Activated T-helper 1 cell treated with anti-CD3 and anti-CD28 coated beads, Interleukin-2, amount 50 U/mL, for 16 hours (primary cell): ENCODE measurements around the gene OR6C74.

ENCODE experiments used
- DNase-seq, 2 donors: peaks; one replicate each; pipeline ENCODE4 v3.0.0-alpha.2; 2020; ENCODE audit warnings: low read depth in 1 of 2, low spot score in 1 of 2

Gene OR6C74

GRCh38 chr12:55244309-55244708 is at the start of gene OR6C74:
OR6C74 (plus strand) TSS chr12:55244609; CDS start chr12:55247288, 2,679 bp downstream.
- DNase-seq, result no peak

GRCh38 chr12:55220725-55221124 is 23.7 kb upstream of the OR6C74 start, which contains the start of gene OR10A7:
OR10A7 (plus strand) TSS chr12:55221025; CDS start chr12:55221025, 0 bp downstream.
- DNase-seq, result no peak

GRCh38 chr12:55226523-55226922 is 17.9 kb upstream of the OR6C74 start:
- DNase-seq, result no peak

GRCh38 chr12:55227643-55228042 is 16.8 kb upstream of the OR6C74 start:
- DNase-seq, result no peak

GRCh38 chr12:55246159-55246558 is 1.8 kb downstream of the OR6C74 start:
- no peak for DNase-seq

GRCh38 chr12:55250944-55251343 is 6.5 kb downstream of the OR6C74 start:
- DNase-seq, result no peak

GRCh38 chr12:55253281-55253680 is 8.9 kb downstream of the OR6C74 start:
- no peak for DNase-seq

GRCh38 chr12:55256831-55257230 is 12.4 kb downstream of the OR6C74 start:
- DNase-seq, result no peak

GRCh38 chr12:55258303-55258702 is 13.9 kb downstream of the OR6C74 start:
- DNase-seq, result no peak

GRCh38 chr12:55280991-55281390 is 36.6 kb downstream of the OR6C74 start:
- no peak for DNase-seq

- no peak for DNase-seq
Observed at GRCh38 chr12:55289999-55290398, 45.6 kb downstream of the OR6C74 start.
